NCI-H2029 treated with DMSO at 0.1 percent for 48 hours (cell line): ENCODE results near the gene EVC.

ENCODE experiments used
- DNase-seq: peaks from one replicate; lab custom pipeline; 2025; lab: John Stamatoyannopoulos, UW

The EVC gene

GRCh38 chr4:5730993-5731990 is 20.3 kb downstream of the EVC start:
- no peak for DNase-seq

DNA sequence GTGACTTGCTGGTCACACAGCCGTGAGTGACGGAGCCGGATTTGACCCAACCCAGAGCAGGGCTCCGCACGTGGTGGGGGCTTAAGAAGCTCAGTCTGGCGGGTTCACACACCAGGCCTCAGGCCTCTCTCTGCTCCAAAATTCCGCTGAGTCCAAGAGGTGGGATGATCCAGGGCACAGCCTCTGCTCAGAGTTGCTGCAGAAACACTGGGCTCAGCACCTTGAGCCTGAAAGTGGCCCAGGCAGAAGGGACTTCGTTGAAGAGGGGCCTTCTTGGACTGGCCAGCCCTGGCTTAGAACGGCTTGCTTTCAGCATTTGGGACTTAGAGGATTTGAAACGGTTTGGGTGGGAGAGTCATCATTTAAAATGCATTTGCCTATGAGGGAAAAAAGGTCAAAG is 21.2 kb downstream of the EVC start:
- no peak for DNase-seq

- no peak for DNase-seq
These were observed 23.9 kb downstream of the EVC start for GRCh38 chr4:5734853-5735252.

DNA sequence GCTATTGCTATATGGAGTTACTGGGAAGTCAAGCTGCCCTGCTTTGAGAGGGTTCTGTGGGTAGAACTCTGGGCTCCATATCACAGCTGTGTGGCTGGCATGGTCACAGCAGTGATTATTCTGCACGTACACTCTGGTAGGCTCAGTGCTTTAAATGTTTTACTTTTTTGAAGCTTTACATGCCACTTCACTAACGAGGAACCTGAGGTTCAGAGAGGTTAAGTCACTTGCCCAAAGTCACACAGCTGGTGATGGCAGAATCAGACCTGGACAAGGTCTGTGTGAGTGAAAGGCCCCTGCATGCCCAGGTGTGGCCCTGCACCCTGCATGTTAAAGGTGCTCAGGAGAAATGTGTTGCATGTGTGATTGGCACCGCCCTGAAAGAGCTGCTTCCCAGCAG is 24.5 kb downstream of the EVC start:
- no peak for DNase-seq

DNA sequence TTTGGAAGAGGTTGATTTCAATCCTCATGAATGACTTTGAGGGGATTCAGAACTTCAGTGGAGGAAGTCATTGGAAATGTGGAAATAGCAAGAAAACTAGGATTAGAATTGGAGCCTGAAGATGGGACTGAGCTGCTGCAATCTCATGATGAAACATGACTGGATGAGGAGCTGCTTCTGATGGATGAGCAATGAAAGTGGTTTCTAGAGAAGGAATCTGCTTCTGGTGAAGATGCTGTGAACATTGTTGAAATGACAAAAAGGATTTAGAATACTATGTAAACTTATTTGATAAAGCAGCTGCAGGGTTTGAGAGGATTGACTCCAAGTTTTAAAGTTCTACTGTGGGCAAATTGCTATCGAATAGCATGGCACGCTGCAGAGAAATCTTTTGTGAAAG is 27.1 kb downstream of the EVC start:
- DNase-seq: no peak

DNA sequence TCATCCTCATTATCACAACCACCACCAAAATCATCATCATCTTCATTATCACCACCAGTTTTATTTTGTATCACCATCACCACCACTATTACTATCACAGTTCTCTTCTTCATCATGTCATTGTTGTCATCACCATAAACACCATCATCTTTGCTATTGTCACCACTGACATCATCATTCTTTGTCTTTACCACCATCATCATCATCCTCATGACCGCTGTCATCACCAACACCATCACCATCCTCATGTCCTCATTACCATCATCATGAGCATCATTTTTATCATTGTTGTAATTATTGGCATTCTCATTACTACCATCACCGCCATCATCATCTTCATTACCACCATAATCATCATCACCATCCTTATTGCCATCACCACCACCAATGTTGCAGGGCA is 31.4 kb downstream of the EVC start:
- no peak for DNase-seq

DNA sequence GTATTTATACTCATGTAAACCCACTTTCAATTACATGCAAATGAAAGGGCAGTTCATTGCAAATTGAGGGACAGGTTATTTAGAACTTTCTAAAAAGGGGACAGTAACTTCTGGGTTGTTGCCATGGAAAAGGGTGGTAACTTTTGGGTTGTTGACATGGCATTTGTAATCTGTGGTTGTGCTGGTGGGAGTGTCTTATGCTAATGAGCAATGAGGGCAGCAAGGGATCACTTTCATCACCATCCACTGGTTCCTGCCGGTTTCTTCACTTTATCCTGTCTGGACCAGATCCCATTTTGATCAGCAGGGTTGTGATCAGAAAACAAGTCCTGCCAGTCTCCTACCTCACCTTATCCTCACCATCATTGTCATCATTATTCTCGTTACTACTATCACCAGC is 32.0 kb downstream of the EVC start:
- no peak for DNase-seq

DNA sequence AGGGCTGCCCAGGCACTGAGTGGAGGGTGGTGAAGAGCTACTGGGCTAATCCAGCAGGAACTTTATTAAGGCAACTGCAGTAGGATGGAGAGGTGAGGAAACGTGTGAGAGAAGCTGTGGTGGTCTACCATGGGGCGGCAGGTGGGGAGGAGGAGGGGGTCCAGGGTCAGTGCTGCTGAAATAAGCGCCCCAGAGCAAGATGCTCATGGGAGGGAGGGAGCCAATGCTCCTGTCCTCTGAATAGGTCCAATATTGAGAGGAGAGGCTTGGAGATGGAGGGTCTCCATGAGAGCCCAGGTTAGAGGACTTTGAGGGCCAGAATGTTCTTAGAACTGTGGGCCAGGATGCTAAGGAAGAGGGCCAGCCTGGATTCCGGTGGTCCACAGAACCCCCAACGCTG is 35.2 kb downstream of the EVC start:
- no peak for DNase-seq

- DNase-seq: no peak
These were observed 36.1 kb downstream of the EVC start for GRCh38 chr4:5746829-5747737.

DNA sequence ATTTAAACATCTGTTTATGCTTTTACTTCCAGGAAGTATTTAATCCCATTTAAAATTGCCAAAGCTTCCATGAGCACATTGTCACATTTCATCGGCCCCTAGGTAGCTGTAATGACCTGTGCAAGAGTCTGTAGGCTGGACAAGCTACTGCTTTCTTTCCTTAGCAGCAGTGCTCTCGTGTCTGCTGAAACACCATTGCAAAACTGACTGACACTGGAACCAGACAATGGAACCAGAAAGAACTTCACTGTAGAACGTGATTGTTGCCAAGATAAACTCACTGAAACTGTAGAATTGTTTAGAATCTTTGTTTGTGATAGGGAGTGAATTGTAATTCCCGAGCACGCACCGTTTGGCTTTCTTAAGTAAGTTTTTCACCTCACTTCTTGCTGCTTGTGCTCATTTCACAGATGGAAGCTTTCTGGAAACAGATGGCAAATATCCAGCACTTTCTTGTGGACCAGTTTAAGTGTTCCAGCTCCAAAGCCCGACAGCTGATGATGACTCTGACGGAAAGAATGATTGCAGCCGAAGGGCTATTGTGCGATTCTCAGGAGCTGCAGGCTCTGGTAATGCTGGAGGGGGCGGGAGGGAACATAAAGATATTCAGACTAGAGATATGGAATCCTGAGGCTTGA is 36.9 kb downstream of the EVC start:
- DNase-seq: no peak

GRCh38 chr4:5749568-5749967 is 38.6 kb downstream of the EVC start:
- no peak for DNase-seq

DNA sequence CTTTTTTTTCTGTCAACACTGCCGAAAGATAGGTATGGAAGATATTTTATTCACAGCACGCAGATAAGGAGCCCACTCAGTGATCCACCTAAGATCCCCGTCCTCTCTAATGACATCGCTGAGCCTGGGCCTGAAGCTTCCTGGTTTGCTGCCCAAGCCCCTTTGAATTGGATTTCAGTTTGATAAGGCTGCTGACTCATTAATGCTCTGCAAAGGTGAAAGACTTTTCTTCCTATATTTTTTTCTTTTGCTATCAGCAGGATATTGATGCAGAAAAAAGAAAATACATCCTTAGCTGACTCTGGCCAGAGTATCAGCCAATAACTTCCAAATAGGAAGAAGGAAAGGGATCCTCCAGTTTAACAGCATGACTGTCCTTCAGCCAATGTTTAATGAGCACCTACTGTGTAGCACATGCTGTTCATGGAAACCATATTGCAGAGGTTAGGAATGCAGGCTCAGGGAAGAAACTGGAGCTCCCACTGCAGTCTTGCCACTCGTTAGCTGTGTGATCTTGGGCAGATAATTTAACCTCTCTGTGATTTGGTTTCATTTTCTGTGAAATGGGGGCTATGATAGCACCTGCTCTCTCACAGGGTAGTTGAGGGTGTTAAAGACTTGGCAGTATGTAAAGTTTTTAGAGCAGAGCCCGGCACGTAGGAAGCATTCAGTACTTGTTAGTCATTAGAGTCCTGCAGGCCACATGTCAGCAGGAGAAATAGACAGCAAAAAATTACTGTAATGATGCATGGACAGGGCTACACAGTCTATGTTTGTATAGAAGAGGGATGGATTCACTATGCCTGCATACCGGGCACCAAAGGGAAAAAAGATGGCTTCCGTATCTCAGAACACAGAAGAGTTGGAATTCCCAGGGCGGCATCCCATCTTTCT is 39.3 kb downstream of the EVC start:
- no peak for DNase-seq

DNA sequence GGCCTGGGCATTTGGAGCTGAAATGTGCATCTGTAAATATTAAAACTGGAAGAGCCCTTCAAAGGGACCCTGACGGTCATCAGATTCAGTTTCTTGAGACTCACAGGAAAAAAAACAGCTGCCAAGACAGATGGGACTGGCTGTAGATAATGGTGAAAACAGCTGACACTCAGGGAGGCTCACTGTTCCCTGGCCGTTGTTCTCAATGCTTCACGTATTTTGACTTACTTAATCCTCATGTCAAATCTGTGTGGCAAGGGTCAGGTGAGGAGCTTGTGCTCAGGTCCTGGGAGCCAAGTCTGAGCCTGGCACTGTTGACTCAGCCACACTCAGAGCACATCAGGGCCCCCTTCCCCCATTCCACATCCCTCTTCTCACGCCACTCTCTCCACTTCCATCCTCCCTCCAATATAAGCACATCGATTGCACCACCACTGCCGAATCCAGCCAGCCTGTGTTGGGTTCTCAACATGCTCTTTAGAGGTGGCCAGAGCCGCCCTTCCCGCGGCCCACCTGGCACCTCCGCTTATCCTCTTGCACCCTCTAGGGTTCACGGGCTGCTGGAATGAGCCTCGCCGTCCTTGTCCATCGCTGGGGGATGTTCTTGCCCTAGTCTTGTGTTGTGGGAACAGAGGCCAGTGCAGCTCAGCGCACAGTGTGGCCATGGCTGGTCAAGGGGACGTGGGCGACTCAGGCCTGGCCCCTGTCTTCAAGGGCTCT is 40.1 kb downstream of the EVC start:
- no peak for DNase-seq

DNA sequence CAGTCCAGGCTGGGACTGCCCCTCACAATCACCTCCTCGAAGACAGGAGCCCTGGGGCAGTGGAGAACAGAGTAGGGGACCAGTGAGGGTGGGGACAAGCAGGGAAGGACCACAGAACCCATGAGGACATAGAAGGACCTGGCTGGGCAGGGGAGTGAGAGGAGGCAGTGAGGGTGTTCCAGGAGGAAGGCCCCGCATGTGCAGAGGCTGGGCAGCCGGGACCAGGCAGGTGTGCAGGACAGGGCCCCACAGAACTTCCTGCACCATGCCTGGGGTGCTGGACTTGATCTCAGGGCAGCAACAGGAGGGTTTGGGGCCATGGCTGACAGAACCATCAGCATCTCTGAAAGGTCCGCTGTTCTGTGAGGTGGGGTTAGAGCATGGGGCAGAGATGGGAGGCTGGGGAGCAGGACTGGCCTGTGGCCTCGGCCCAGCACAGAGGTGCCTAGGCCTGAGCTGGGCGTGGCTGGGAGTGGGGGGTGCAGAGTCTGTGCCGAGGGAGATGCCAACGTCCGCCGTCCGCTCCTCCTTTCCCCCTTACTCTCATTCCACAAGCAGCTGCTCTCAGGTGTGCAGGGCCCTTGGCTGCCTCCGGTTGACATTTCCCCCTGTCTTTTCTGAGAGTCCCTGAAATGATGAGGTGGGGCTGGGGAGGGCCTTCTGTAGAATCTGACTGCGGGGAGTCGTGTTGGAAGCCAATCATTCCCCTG is 40.8 kb downstream of the EVC start:
- no peak for DNase-seq

DNA sequence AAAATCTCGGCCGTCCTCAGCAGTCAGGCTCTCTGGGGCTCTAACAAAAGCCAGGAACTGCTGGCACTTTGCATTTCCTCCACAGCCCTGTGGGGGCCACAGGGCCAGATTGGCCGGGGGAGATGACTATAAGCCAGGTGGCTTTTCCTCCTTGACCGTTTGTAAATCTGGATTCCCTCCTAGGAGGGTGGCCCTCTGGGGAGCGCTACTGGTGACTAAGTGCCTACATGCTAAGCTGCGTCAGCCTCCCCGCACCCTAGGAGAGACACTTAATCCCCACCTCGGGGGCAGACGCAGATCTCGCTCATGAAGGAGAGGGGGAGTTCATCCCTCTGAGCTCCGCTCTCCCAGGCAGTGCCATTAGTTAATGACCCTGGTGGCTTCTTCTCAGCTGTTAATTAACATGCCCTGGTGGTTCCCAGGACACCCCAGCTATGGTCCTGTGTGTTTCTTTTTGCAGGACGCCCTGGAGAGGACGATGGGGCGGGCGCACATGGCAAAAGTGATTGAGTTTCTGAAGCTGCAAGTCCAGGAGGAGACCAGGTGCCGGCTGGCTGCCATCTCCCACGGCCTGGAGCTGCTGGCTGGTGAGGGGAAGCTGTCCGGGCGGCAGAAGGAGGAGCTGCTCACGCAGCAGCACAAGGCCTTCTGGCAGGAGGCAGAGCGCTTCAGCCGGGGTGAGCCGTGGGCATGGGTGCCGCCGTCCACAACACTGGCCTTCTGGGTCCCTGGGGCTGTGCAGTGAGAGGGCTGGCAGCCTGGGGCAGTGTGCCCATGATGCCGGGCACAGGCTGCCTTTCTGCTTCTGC is 41.6 kb downstream of the EVC start:
- DNase-seq: no peak

DNA sequence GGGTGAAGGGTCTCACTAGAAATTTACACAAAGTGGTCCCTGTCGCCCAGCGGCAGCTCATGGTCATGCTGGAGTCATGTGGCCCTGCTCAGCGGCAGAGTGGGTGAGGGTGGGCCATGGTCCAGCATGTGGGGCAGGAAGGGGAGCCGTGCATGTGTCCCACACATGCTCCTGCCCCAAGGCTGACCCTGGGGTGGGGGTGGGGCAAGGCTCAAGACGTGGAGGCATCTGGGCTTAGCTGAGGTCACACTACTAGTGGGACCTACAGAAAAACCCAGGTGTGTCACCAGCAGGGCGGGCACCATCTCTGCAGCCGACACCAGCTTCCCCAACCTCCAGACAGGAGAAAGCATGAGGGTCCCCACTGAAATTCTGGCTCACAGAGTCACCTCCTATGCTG is 42.4 kb downstream of the EVC start:
- DNase-seq: no peak

- DNase-seq: no peak
These were observed 42.9 kb downstream of the EVC start for GRCh38 chr4:5753766-5754528.

DNA sequence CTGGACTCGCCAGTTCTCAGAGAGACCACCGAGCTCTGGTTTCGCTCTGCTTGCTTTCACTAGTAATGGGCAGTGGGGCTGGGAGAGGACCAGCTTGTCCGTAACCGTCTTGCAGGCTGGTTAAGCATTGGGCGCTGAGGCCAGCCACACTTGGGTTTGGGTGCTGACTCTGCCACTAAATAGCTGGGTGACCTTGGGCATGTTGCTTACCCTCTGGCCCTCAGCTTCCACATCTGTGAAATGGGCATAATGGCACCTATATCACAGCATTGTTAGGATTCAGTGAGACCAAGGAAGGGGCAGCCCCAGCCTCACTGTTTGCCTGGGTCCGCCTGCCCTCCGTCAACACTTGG is 43.5 kb downstream of the EVC start:
- DNase-seq: no peak

- DNase-seq: no peak
These were observed 44.2 kb downstream of the EVC start for GRCh38 chr4:5755161-5755560.
